HG03045 (cell line): ENCODE results near the gene CACNA2D1.

Experiments
- ATAC-seq: cut with Tn5 transposase; IDR thresholded peaks from one replicate; pipeline ENCODE4 v1.9.1; 2021; ENCODE audit warnings: mild to moderate bottlenecking, moderate library complexity; ENCODE audit not compliant: unreplicated experiment

The CACNA2D1 gene

DNA sequence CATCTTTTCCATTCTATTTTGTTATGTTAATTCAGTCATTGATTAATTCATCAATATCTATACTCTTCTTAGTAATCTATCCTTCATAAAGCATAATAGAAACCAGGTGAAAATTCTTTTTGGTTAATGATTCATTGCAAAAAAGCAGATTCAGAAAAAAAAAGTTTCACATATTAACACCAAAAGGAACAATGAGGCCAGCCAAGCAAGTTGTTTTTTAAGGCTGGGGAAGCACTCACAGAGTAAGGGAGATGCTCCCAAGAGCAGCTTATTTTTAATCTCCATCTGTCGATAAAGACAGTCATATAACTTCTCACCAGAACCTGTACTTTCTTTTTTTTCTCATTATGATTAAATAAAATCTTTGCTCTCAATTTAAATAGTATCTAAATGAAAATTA, 95.8 kb downstream of the CACNA2D1 start:
- ATAC-seq, result no peak

- no peak for ATAC-seq
These were observed 97.7 kb downstream of the CACNA2D1 start for GRCh38 chr7:82345886-82346285.

DNA sequence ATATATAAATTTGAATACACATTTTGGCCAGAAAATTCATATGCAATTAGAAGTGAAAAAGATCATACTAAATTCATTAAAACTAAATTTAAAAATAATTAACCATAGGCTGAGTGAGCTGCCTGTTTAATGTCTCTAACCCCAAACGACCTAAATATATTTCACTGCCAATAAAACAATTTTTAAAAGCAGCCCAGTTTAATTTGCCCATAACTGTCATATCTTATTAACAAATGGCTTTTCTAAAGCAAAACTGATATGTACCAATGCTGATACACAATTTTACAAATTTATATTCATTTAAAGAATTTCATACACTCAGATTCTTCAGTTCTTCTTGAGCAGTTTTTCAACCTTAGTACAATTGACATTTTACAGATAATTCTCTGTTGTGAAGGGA, 99.9 kb downstream of the CACNA2D1 start:
- no peak for ATAC-seq

- ATAC-seq, result no peak
These were observed 103.6 kb downstream of the CACNA2D1 start for GRCh38 chr7:82339958-82340357.

- no peak for ATAC-seq
These were observed 107.7 kb downstream of the CACNA2D1 start for GRCh38 chr7:82335927-82336326.

DNA sequence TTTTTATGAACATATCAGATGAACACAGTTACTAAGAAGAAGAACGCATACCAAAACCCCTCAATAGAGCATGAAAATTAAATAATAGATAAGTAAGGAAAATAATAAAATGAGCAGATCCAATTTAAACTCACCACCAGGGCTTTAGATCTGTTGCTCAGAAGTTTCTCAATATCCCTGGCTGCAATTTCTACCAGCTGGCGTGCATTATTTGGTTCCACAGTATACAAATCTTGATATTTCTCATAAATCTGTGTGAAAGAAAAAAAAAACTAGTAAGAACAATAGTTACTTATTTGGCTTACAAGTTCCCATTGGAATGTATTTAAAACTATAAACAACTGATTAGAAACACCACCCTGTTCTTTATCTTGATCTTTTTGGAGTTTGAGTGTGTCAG, 108.6 kb downstream of the CACNA2D1 start:
- ATAC-seq, result no peak

DNA sequence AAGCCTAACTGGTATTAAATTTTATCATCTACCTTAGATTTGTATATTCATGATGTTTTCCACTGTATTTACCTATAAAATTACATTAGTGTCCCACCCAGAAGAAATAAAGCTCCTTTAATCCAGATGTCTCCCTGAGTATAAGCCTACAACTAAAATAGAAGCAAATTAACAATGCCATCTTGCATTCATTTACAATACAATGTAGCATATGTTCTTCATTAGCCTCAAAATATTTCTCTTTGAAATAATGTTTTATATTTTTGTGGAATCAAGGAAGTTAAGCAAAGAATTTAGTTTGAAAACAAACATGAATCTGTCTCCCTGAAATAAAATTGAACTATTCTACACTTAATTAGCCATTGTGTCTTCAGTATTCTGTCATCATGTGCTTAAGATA, 112.3 kb downstream of the CACNA2D1 start:
- ATAC-seq, result no peak

DNA sequence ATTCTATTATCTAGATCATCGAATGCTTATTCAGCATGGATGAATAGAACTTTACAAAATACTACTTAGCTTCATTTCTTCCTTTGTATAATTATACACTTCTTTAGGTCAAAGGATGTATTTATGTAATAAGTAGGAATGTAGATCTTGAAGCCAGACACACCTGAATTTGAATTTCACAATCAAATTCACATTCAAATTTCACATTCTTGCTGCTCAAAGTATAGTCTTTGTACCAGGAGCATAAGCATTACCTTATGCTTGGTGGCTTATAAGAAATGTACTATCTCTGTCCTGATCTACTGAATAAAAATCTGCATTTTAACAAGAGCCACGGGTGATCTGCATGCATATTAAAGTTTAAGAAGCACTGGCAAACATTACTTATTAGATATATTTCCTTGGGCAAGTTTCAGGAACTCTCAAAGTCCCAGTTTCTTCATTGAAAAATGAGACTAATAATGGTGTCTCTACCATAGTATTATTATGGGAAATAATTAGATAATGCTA, 112.8 kb downstream of the CACNA2D1 start:
- ATAC-seq, result no peak

- ATAC-seq, result no peak
These were observed 115.7 kb downstream of the CACNA2D1 start for GRCh38 chr7:82327898-82328297.

DNA sequence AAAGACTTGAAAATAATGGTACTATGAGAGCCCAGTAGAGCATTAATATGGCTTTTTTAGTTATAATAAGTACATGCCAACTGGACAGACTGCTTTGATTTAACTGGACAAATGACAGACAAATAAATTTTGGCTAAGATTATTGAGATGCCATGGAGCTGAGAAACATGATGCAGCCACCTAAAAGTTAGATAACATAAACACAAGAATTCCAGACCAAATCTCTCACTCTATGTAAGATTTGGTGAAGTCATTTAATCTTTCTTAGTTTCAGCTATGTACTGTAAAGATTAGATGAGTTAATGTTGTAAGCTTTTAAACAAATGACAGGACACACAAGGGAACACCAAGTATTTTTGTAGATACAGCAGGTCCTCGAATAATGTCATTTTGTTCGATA, 118.2 kb downstream of the CACNA2D1 start:
- no peak for ATAC-seq

- no peak for ATAC-seq
These were observed 119.8 kb downstream of the CACNA2D1 start for GRCh38 chr7:82323806-82324205.

DNA sequence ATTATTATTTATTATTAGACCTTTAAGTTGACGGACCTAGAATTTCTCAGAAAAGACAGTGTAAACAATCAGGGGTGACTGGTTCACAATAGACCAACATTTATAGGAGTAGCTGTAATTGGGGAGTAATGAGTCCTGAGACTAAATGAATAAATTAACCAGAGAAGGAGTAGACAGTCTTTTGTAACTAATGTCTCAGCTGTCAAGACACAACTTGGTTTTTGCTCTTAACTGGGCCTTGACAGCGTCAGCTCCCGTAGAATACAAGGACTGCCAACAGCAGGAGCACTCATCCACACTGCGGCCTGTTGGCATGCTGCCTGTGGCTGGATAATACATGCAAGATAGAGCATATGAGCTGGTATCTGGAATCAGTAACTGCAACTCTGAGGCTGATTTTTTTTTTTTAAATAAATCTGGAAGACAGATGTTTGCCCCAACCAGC, 123.9 kb downstream of the CACNA2D1 start:
- no peak for ATAC-seq

- ATAC-seq, result no peak
These were observed 124.8 kb downstream of the CACNA2D1 start for GRCh38 chr7:82318786-82319185.

GRCh38 chr7:82317760-82318159, 125.8 kb downstream of the CACNA2D1 start:
- no peak for ATAC-seq

DNA sequence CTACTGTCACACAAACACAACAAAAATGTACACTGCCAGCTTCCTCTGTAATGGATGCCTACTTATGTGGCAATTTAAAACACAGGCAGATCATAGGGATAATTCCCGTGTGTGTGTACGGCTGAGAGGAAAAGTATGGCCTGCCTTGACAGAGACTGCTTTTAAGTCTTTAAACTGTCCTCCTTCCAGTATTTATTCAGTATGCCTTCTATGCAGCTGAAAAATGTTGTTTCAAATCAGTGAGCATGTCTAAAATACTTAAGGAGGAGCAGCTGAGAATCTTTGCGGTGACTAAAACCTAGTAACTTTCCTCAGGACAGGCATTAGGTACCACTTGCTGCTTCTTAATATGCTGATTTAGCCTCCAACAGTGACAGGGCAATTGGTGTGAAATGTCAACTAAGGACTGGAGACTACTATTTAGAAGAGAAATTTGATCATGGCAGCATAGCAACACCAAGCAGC, 126.3 kb downstream of the CACNA2D1 start:
- no peak for ATAC-seq

- ATAC-seq, result no peak
These were observed 130.3 kb downstream of the CACNA2D1 start for GRCh38 chr7:82313269-82313668.

DNA sequence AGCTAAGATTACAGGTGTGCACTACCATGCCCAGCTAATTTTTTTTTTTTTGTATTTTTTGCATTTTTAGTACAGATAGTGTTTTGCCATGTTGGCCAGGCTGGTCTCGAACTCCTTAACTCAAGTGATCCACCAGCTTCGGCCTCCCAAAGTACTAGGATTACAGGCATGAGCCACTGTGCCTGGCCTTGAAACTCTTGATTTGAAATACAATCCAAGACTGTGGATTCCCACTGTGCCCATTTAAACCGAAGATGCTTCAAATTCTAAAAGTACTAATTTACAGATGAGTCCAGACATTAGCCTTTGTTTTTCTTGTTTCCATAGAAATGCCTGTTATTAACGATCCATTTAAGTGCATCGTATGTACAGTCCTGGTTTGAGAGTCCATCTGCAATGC, 130.9 kb downstream of the CACNA2D1 start:
- ATAC-seq, result no peak

DNA sequence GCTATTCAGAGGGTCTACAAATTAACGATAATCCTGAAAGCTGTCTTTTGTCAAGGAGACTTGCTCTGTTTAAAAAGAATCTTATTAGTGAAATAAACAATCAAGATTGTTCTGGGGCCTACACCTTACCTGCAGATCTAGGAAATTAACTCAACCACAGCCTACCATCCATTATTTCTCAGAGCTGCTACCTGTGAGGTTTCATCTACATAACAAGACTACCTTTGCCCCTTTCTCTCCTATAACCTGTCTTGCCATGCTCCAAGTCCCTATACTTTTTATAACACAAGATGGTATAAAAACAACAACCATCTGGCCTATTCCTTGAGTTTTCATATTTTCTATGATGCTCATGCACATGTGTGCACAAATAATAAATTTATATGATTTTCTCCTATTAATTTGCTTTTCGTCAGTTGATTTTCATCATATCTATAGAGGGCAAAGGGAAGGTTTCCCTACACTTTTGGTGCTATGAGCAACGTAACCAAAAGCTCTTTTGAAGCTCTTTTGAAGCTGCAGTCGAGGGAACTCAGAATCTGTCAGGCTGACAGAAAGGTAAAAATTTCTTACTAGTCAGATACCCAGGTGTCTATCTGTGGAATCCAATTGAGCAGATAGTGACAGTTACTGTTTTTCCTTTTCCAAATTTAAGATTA, 138.1 kb downstream of the CACNA2D1 start:
- no peak for ATAC-seq

- no peak for ATAC-seq
These were observed 148.7 kb downstream of the CACNA2D1 start for GRCh38 chr7:82294865-82295264.

- ATAC-seq, result no peak
These were observed 149.2 kb downstream of the CACNA2D1 start for GRCh38 chr7:82294382-82294784.

- no peak for ATAC-seq
These were observed 150.1 kb downstream of the CACNA2D1 start for GRCh38 chr7:82293467-82293866.

DNA sequence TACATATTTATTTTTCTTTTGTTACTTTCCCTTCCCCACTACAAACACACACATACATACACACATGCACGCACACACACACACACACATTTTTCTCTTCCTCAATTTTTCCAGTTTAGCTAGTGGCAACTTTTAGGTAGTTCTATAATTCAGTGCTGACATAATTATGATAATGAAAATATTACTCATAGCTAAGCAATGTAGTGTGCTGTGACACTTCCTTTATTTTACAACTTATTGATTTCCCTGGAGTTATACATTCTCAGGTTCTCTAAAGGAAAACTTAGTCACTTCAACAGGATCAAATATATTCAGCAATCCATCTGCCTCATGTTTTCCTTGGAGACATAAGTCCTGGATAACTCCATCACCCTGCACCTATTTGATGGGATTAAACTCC, 151.6 kb downstream of the CACNA2D1 start:
- ATAC-seq, result no peak

- no peak for ATAC-seq
These were observed 153.7 kb downstream of the CACNA2D1 start for GRCh38 chr7:82289889-82290288.
